ENCODE data around the gene ALDH3B2.

ALDH3B2 gene

GRCh38 chr11:67616431-67617242 lies 57.8 kb downstream of the ALDH3B2 start:
- no peaks in the 10 kb centered on the region for H3K9me3 Mint-ChIP-seq
- peak; percentile 20 for DNase-seq
- peaks cover 13% of the 10 kb centered on the region for H3K36me3 Mint-ChIP-seq
- H3K27ac Mint-ChIP-seq, result peak overlapping the region; percentile 14
- H3K27me3 Mint-ChIP-seq, result peaks cover 14% of the 10 kb centered on the region
- no peak overlapping the region for H3K4me3 Mint-ChIP-seq
- CTCF ChIA-PET, result interaction anchor here (0.8 to 2.1 kb wide), 3 partner anchors 10 to 34 kb away, joined by 3 to 10 read pairs (median 5); partner anchors contain the start of genes GSTP1 and NUDT8
- H3K4me1 Mint-ChIP-seq, result peaks cover 37% of the 10 kb centered on the region

- no peaks in the 10 kb centered on the region for H3K9me3 Mint-ChIP-seq
- CTCF ChIA-PET, result interaction anchor here (0.9 to 2.7 kb wide), 4 partner anchors 13 to 75 kb away, joined by 5 to 36 read pairs (median 8); partner anchors contain the start of genes GSTP1 and NUDT8
- no peak overlapping the region for H3K27ac Mint-ChIP-seq
- peaks cover 14% of the 10 kb centered on the region for H3K27me3 Mint-ChIP-seq
- H3K4me3 Mint-ChIP-seq, result no peak overlapping the region
- H3K36me3 Mint-ChIP-seq, result peaks cover 14% of the 10 kb centered on the region
- H3K4me1 Mint-ChIP-seq, result peaks cover 37% of the 10 kb centered on the region
- DNase-seq, result no peak
Measured at GRCh38 chr11:67615728-67616430, 58.5 kb downstream of the ALDH3B2 start.

- peaks cover 14% of the 10 kb centered on the region for H3K27me3 Mint-ChIP-seq
- peaks cover 37% of the 10 kb centered on the region for H3K4me1 Mint-ChIP-seq
- peak; percentile 76 for DNase-seq
- peaks cover 16% of the 10 kb centered on the region for H3K36me3 Mint-ChIP-seq
- CTCF ChIA-PET, result interaction anchor here (0.7 to 2.7 kb wide), 6 partner anchors 14 to 81 kb away, joined by 3 to 36 read pairs (median 6); partner anchors contain the start of genes GSTP1 and NUDT8
- peak overlapping the region; percentile 67 for H3K4me3 Mint-ChIP-seq
- no peaks in the 10 kb centered on the region for H3K9me3 Mint-ChIP-seq
- H3K27ac Mint-ChIP-seq, result peak overlapping the region; percentile 98
Measured at GRCh38 chr11:67614730-67615714, 59.4 kb downstream of the ALDH3B2 start.

- peaks cover 14% of the 10 kb centered on the region for H3K27me3 Mint-ChIP-seq
- peak overlapping the region; percentile 98 for H3K27ac Mint-ChIP-seq
- CTCF ChIA-PET, result interaction anchor here (0.7 to 2.7 kb wide), 6 partner anchors 15 to 82 kb away, joined by 3 to 36 read pairs (median 6); partner anchors contain the start of genes GSTP1 and NUDT8
- H3K4me1 Mint-ChIP-seq, result peaks cover 37% of the 10 kb centered on the region
- peak; percentile 89 for DNase-seq
- H3K4me3 Mint-ChIP-seq, result peak overlapping the region; percentile 67
- no peaks in the 10 kb centered on the region for H3K9me3 Mint-ChIP-seq
- H3K36me3 Mint-ChIP-seq, result peaks cover 19% of the 10 kb centered on the region
Measured at GRCh38 chr11:67613960-67614715, 60.3 kb downstream of the ALDH3B2 start.

- CTCF ChIA-PET, result interaction anchor here (1.6 to 2.7 kb wide), 4 partner anchors 16 to 78 kb away, joined by 6 to 36 read pairs (median 6); partner anchors contain the start of gene NUDT8
- H3K4me3 Mint-ChIP-seq, result peak overlapping the region; percentile 67
- H3K27me3 Mint-ChIP-seq, result peaks cover 14% of the 10 kb centered on the region
- H3K9me3 Mint-ChIP-seq, result no peaks in the 10 kb centered on the region
- peak; percentile 20 for DNase-seq
- peaks cover 23% of the 10 kb centered on the region for H3K36me3 Mint-ChIP-seq
- peak overlapping the region; percentile 98 for H3K27ac Mint-ChIP-seq
- H3K4me1 Mint-ChIP-seq, result peaks cover 40% of the 10 kb centered on the region
Measured at GRCh38 chr11:67613313-67613959, 61.0 kb downstream of the ALDH3B2 start.

- CTCF ChIA-PET, result no interaction called here
- peaks cover 14% of the 10 kb centered on the region for H3K27me3 Mint-ChIP-seq
- H3K27ac Mint-ChIP-seq, result peak overlapping the region; percentile 98
- no peak overlapping the region for H3K4me3 Mint-ChIP-seq
- peak; percentile 19 for DNase-seq
- H3K9me3 Mint-ChIP-seq, result no peaks in the 10 kb centered on the region
- peaks cover 47% of the 10 kb centered on the region for H3K4me1 Mint-ChIP-seq
- H3K36me3 Mint-ChIP-seq, result peaks cover 25% of the 10 kb centered on the region
Measured at GRCh38 chr11:67612751-67613150, 61.7 kb downstream of the ALDH3B2 start.
